Measurements from ENCODE around the gene PMS2. TPM values are rescaled to one million over a fixed set of nuclear protein-coding genes. Genes with fewer than 3 reads are reported as not detected.
"Not testable (repeated sequence)": the region's sequence is repeated elsewhere in the genome, so short reads cannot be mapped to it uniquely, and the experiment has no call there.

PMS2 gene
- total and polyA plus RNA-seq, 7 donors, result 3.4 to 11.1 (median 5.6) TPM

- H3K4me1 ChIP-seq; H3K27me3 ChIP-seq (ENCODE audit: insufficient read depth in 3 of 3, low read length in 2 of 3); intact Hi-C loops (cut with DNase I); H3K9me3 ChIP-seq; H3K27ac ChIP-seq; H3K4me3 ChIP-seq; H3K36me3 ChIP-seq (ENCODE audit: insufficient read depth in 1 of 2, low read depth in 1 of 2): not testable (repeated sequence)
- 38 to 78% (median 48%) methylated on average over 3 to 7 of the region's 13 CpGs for whole genome bisulfite sequencing, 3 donors
- DNase-seq (peak in 1 of 2 donors; percentile 50), ATAC-seq (peak; percentile 48 to 68 (median 62))
Measured at GRCh38 chr7:5931905-5932644, 76.8 kb downstream of the PMS2 start.

GRCh38 chr7:5931250-5931649, 77.6 kb downstream of the PMS2 start:
- intact Hi-C loops (cut with DNase I); H3K27me3 ChIP-seq (ENCODE audit: insufficient read depth in 3 of 3, low read length in 2 of 3); DNase-seq; H3K36me3 ChIP-seq (ENCODE audit: insufficient read depth in 1 of 2, low read depth in 1 of 2); H3K4me1 ChIP-seq; H3K9me3 ChIP-seq; ATAC-seq; H3K4me3 ChIP-seq; H3K27ac ChIP-seq: not testable (repeated sequence)
- 96 to 97% (median 97%) methylated on average over 11 to 14 of the region's 14 CpGs for WGBS, 3 donors

- H3K27me3 ChIP-seq (ENCODE audit: insufficient read depth in 3 of 3, low read length in 2 of 3); H3K4me3 ChIP-seq; H3K36me3 ChIP-seq (ENCODE audit: insufficient read depth in 1 of 2, low read depth in 1 of 2); ATAC-seq; intact Hi-C loops (cut with DNase I); H3K27ac ChIP-seq; H3K4me1 ChIP-seq; DNase-seq; H3K9me3 ChIP-seq: not testable (repeated sequence)
- 75% methylated on average over 2 of the region's 10 CpGs; no CpG with 5 or more reads in 2 of the 3 donors for WGBS, 3 donors
Measured at GRCh38 chr7:5930290-5930689, 78.6 kb downstream of the PMS2 start.

GRCh38 chr7:5926263-5926870, 82.5 kb downstream of the PMS2 start:
- H3K27ac ChIP-seq; H3K4me1 ChIP-seq; H3K27me3 ChIP-seq (ENCODE audit: insufficient read depth in 3 of 3, low read length in 2 of 3); H3K9me3 ChIP-seq; H3K36me3 ChIP-seq (ENCODE audit: insufficient read depth in 1 of 2, low read depth in 1 of 2); H3K4me3 ChIP-seq; intact Hi-C loops (cut with DNase I); DNase-seq: not testable (repeated sequence)
- ATAC-seq, result peak; percentile 75 to 83 (median 78)
- 59% methylated on average over 2 of the region's 13 CpGs; no CpG with 5 or more reads in 2 of the 3 donors for WGBS, 3 donors

- H3K27ac ChIP-seq; intact Hi-C loops (cut with DNase I); H3K4me3 ChIP-seq; DNase-seq; H3K27me3 ChIP-seq (ENCODE audit: insufficient read depth in 3 of 3, low read length in 2 of 3); H3K36me3 ChIP-seq (ENCODE audit: insufficient read depth in 1 of 2, low read depth in 1 of 2); H3K9me3 ChIP-seq; H3K4me1 ChIP-seq; ATAC-seq: not testable (repeated sequence)
- no CpG with 5 or more reads among the region's 12 CpGs for WGBS, 3 donors
Measured at GRCh38 chr7:5924630-5925029, 84.2 kb downstream of the PMS2 start.

GRCh38 chr7:5924180-5924579, 84.7 kb downstream of the PMS2 start:
- not testable (repeated sequence) for H3K36me3 ChIP-seq (ENCODE audit: insufficient read depth in 1 of 2, low read depth in 1 of 2)

More at GRCh38 chr7:5924180-5924579, 84.7 kb downstream of the PMS2 start:
- H3K9me3 ChIP-seq; intact Hi-C loops (cut with DNase I); H3K27ac ChIP-seq; H3K4me3 ChIP-seq; H3K27me3 ChIP-seq (ENCODE audit: insufficient read depth in 3 of 3, low read length in 2 of 3); ATAC-seq; DNase-seq; H3K4me1 ChIP-seq: not testable (repeated sequence)
- WGBS, 3 donors, result 100% methylated on average over 1 of the region's 2 CpGs; no CpG with 5 or more reads in 1 of the 3 donors

Other genes with a start within 250 kb of the PMS2 start
- 10 to 100 TPM; 23.5 to 24.9 (median 24.2) TPM for gene RNF216, start 227.4 kb downstream of the PMS2 start, total RNA-seq
- gene RNF216, start 227.4 kb downstream of the PMS2 start, polyA plus RNA-seq, result 10 to 100 TPM; 11.4 to 26.3 (median 12.0) TPM
- not detected for gene OCM, start 128.3 kb downstream of the PMS2 start, total RNA-seq
- not detected for gene OCM, start 128.3 kb downstream of the PMS2 start, polyA plus RNA-seq
- gene CCZ1, start 110.3 kb downstream of the PMS2 start, total RNA-seq, result 10 to 100 TPM; 36.0 to 59.7 (median 42.9) TPM
- gene CCZ1, start 110.3 kb downstream of the PMS2 start, polyA plus RNA-seq, result 10 to 100 TPM; 37.6 to 94.2 (median 51.7) TPM
- gene RSPH10B, start 38.4 kb downstream of the PMS2 start, total RNA-seq, result under 1 TPM in 2 of 4 donors, not detected in 2; 0.39 to 0.58 TPM
- gene RSPH10B, start 38.4 kb downstream of the PMS2 start, polyA plus RNA-seq, result under 1 TPM; 0.06 to 0.60 (median 0.25) TPM
- 100 to 1,000 TPM in 1 of 4 donors, 10 to 100 TPM in 3; 78.9 to 131 (median 91.8) TPM for gene AIMP2, start 223 bp upstream of the PMS2 start, total RNA-seq
- gene AIMP2, start 223 bp upstream of the PMS2 start, polyA plus RNA-seq, result 100 to 1,000 TPM; 127 to 184 (median 155) TPM
- under 1 TPM; 0.20 to 0.77 (median 0.36) TPM for gene ANKRD61, start 22.3 kb upstream of the PMS2 start, total RNA-seq
- under 1 TPM in 2 of 3 donors, not detected in 1; 0.13 to 0.75 TPM for gene ANKRD61, start 22.3 kb upstream of the PMS2 start, polyA plus RNA-seq
- gene EIF2AK1, start 50.1 kb upstream of the PMS2 start, total RNA-seq, result 10 to 100 TPM; 37.2 to 51.3 (median 44.2) TPM
- gene EIF2AK1, start 50.1 kb upstream of the PMS2 start, polyA plus RNA-seq, result 10 to 100 TPM; 20.0 to 47.5 (median 29.1) TPM
- 1 to 10 TPM; 5.3 to 8.1 (median 5.7) TPM for gene USP42, start 95.9 kb upstream of the PMS2 start, total RNA-seq
- gene USP42, start 95.9 kb upstream of the PMS2 start, polyA plus RNA-seq, result 1 to 10 TPM; 2.4 to 5.9 (median 3.3) TPM